BJ (cell line): ENCODE data around the gene MBTPS2. TPM values are rescaled to one million over a fixed set of nuclear protein-coding genes. Genes with fewer than 3 reads are reported as not detected.

Experiments
- CTCF ChIA-PET: fragments of 350-600 bp; formaldehyde crosslinking; extraction: SDS; loops from one replicate; lab custom pipeline; 2021; ENCODE audit warnings: antibody characterized with exemption, inconsistent platforms; lab: Yijun Ruan, JAX
- POLR2A ChIA-PET: fragments of 300-600 bp; sonication (Branson Sonifier 250); formaldehyde crosslinking; extraction: SDS; loops from one replicate; lab custom pipeline; 2021; ENCODE audit warnings: antibody characterized with exemption; lab: Charles Lee
- DNase-seq: peaks from one replicate; pipeline ENCODE4 v3.0.0-alpha.2; 2011; ENCODE audit warnings: low read depth
- H3K27me3 ChIP-seq: 2 replicates; pipeline ENCODE4 v1.6.0; 2011; ENCODE audit warnings: low read length; ENCODE audit not compliant: control insufficient read depth, insufficient read depth
- H3K36me3 ChIP-seq: 2 replicates; pipeline ENCODE4 v1.5.1; 2011; ENCODE audit warnings: low read length; ENCODE audit not compliant: control insufficient read depth, insufficient read depth
- H3K4me3 ChIP-seq: 2 replicates; pipeline ENCODE4 v1.5.1; 2011; ENCODE audit warnings: low read depth, mild to moderate bottlenecking, control low read depth, low read length
- CTCF ChIP-seq: IDR thresholded peaks from 2 replicates; pipeline ENCODE4 v1.5.1; 2011; ENCODE audit warnings: low read depth, mild to moderate bottlenecking, control low read depth, inconsistent platforms, low read length, moderate library complexity; ENCODE audit not compliant: insufficient read depth
- polyA plus RNA-seq: library from polyadenylated mRNA; depleted of rRNA; stranded (reverse); fragments of >200 nt; gene quantifications from 2 replicates; pipeline ENCODE4 v1.2.3, GENCODE V29; 2011; rRNA removed
- small RNA-seq: library from RNA; depleted of rRNA; stranded (forward); fragments of <200 nt; gene quantifications from one replicate; pipeline ENCODE3, GENCODE V24; 2012; ENCODE audit warnings: low replicate concordance, low read depth; ENCODE audit not compliant: insufficient read length

The MBTPS2 gene
- polyA plus RNA-seq, 1 experiment: 14.6 TPM

GRCh38 chrX:21930986-21931385 is 91.6 kb downstream of the MBTPS2 start:
- no peaks in the 10 kb centered on the region for H3K36me3 ChIP-seq
- no peaks in the 10 kb centered on the region for H3K27me3 ChIP-seq
- no peak for DNase-seq
- ChIA-PET POLR2A (no interaction called here), CTCF (no interaction called here)
- no peak overlapping the region for H3K4me3 ChIP-seq
- no peak for TF ChIP-seq CTCF

DNA sequence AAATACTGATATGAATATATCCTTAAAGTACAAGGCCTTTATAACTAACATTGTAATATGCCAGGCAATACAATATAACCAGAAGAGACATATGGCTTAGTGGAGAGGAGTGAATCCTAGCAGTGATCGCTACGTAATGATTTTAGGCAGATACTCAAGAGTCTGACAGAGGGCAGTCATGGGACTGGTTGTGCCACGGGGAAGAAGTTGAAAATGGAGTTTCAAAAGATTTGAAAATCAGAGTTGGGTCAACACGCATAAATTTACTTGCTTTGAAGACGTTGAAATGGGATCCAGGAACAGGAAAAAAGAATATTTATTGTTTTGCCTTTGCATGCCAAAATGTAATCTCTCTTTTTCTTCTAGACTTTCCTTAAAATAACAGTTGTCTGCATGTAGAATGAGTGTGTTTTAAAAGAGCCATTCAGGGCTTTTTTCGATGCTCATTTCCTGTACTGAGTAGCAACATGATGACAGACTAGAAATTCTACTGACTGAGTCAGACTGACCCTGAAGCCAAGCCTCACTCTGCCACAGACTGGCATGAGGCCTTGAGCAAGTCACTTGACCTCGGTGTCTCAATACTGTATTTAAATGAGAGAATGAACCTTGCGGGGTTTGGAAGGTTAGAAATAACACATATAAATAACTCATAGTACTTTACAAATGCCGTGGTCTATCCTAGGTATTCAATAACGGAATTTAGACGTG is 93.0 kb downstream of the MBTPS2 start:
- Histone ChIP-seq H3K36me3 (no peaks in the 10 kb centered on the region), H3K4me3 (no peak overlapping the region), H3K27me3 (no peaks in the 10 kb centered on the region)
- no peak for TF ChIP-seq CTCF
- peak; percentile 70 for DNase-seq
- ChIA-PET CTCF (no interaction called here), POLR2A (no interaction called here)

DNA sequence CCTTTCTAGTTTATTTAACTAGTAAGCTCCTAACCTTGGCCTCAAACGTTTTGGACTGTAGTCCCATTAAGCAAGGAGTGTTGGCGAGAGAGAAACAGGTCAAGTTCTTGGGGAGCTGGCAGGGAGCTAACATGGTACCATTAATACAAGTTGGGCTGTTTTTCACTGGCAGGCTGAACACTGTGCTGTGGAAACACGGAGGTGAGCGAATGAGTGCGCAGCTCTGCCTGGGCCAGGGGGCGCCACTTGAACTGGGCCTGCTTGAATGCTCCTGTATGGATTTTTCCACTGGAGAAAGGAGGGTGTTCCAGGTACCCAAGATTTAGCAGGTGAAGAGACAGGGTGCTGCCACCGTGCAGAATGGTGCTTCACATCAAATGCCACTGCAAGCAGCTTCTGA is 93.7 kb downstream of the MBTPS2 start:
- Histone ChIP-seq H3K36me3 (no peaks in the 10 kb centered on the region), H3K4me3 (no peak overlapping the region), H3K27me3 (no peaks in the 10 kb centered on the region)
- DNase-seq: no peak
- ChIA-PET CTCF (no interaction called here), POLR2A (no interaction called here)
- TF ChIP-seq CTCF: no peak

DNA sequence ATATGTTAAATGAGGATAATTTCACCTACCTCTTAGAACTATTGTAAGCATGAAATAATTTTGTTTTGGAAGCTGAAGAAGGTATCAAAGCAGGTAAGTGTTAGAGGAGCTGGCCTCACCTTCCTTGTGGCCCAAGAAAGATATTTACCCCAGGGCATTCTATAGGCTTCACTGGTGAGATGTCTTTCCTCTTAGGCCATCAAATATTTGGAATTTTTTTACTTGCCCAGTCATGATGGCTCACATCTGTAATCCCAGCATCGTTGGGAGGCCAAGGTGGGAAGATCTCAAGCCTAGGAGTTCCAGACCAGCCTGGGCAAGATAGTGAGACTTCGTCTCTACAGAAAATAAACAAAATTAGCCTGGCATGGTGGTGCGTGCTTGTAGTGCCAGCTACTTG is 95.0 kb downstream of the MBTPS2 start:
- ChIA-PET POLR2A (no interaction called here), CTCF (interaction anchor here (0.5 to 0.8 kb wide), 2 partner anchors 35 to 45 kb away, joined by 3 read pairs; no protein-coding TSS in a partner anchor)
- DNase-seq: no peak
- H3K4me3 ChIP-seq: no peak overlapping the region
- H3K27me3 ChIP-seq: no peaks in the 10 kb centered on the region
- H3K36me3 ChIP-seq: no peaks in the 10 kb centered on the region
- TF ChIP-seq CTCF: no peak

Small RNA genes within 50 kb of the gene (small RNA-seq; reads per million reads assigned to genes)
- gene U73479.1: not detected

Other genes starting within 250 kb of the MBTPS2 start
- gene KLHL34, start 181.3 kb upstream of the MBTPS2 start, polyA plus RNA-seq: not detected in 2 replicates
- not detected in 2 replicates for gene SMPX, start 81.5 kb upstream of the MBTPS2 start, polyA plus RNA-seq
- gene YY2, start 16.4 kb downstream of the MBTPS2 start, polyA plus RNA-seq: 0.60 and 0.83 TPM in 2 replicates
- 26.0 and 43.9 TPM in 2 replicates for gene SMS, start 101.1 kb downstream of the MBTPS2 start, polyA plus RNA-seq
- gene PHEX, start 192.7 kb downstream of the MBTPS2 start, polyA plus RNA-seq: 0.10 and 0.17 TPM in 2 replicates